Stimulated activated CD8-positive, alpha-beta memory T cell treated with anti-CD3 and anti-CD28 coated beads, Interleukin-4, amount 100 ng/mL, for 24 hours (primary cell): Measurements from ENCODE around the gene CDK8.

Source experiments
- DNase-seq: peaks from one replicate; pipeline ENCODE4 v3.0.0-alpha.2; 2020; ENCODE audit warnings: low read depth

Gene CDK8

DNA sequence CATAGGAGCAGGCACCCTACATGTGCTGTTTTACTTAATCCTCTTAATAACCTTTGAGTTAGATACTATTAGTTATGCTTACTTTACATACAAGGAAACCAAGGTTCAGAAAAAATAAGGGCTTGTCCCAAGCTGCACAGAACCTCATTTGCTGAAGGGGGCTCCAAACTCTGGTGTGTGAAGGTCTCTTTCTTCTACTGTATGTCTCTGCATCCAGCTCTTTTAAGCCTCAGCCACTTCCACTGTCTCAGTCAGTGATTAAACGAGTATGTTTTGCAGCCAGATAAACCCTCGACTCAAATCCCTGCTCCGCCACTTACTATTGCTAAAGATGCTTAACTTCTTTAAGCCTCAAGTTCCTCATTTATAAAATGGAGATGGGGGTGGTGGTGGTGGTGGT lies 191.2 kb downstream of the CDK8 start:
- DNase-seq, result no peak

DNA sequence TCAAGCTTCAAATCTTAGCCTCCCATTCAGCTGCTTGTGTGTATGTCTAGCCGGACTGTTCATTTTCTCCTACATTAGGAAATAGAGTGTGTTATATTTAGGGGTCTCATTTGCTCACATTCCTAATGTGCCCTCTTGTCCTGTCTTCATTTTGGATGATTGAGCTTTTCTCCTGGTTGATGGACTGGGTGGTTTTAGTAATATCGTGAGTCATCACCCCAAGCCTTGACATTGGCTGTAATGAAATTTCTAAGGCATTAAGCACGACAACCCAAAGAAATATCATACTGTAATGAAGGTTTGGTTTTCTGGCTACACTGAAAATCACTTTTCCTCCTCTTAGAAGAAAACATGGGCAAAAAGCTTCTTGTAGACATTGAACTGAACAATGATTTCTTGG lies 192.8 kb downstream of the CDK8 start:
- no peak for DNase-seq

DNA sequence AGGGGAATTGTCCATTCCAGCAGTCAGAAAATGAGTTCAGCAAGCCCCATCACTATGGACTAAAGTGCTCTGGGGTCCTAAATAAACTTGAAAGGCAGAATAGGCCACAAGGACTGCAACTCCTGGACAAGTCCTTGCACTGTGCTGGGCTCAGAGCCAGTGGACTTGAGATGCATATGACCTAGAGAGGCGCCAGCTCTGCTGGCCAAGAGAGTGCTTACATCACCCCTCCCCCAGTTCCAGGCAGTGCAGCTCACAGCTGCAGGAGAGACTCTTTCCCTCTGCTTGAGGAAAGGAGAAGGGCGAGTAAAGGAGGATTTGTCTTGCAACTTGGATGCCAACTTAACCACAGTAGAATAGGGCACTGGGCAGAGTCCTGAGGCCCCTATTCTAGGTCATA lies 194.1 kb downstream of the CDK8 start:
- no peak for DNase-seq

DNA sequence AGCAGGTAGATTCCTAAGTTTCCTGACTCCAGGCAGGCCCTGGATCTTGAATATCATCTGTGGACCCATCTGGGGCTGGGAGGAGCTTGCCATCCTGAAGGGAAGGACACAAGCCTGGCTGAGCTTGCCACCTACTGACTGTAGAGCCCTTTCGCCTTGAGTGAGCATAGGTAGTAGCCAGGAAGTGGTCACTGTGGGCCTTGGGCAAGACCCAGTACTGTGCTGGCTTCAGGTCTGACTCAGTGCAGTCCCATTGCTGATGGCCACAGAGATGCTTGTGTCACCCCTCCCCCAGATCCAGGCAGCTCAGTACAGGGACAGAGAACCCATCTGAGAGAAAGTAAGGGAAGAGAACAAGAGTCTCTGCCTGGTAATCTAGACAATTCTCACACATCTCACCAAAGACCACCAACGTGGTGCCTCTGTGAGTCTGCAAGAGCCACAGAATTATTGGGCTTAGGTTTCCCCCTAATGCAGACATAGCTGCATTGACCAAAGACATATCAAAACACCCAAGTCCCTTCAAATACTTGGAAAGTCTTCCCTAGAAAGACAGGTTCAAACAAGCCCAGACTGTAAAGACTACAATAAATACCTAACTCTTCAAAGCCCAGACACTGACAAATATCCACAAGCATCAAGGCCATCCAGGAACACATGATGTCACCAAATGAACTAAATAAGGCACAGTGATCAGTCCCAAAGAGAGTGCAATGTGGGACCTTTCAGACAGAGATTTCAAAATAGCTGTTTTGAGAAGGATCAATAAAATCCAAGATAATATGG lies 195.3 kb downstream of the CDK8 start:
- no peak for DNase-seq
